ENCODE results near the gene ZBTB40.

DNA sequence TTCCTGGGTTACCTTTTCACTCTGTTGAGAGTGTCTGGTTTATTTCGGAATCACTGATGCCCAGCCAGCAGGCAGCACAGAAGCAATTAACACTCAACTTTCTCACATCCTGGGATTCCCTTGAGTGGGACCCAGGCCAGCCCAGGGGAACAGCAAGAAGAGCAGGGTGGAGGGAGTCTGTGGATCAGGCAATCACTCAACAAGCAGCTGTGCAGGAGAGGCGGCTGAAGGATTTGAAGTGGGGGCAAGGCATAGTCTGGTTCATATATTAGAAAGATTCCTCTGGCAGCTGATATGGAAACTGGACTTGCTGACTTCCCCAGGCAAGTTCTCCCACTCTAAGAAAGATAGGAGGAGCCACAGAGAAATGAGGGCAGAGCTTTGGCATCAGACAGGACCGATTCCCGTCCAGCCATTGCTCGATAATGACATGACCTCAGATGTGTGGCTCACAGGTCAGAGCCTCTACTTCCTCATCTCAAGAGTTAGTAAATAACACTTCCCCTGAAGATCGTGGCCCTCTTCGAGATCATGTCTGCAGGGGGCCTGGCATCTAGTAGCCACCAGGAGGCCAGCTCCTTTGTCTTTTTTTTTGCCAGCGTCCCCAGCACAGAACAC, 124.0 kb downstream of the ZBTB40 start:
- TF ChIP-seq POLR2A (IDR thresholded peaks at IDR 0.05), result no peak
- TF ChIP-seq, protein P1, sequence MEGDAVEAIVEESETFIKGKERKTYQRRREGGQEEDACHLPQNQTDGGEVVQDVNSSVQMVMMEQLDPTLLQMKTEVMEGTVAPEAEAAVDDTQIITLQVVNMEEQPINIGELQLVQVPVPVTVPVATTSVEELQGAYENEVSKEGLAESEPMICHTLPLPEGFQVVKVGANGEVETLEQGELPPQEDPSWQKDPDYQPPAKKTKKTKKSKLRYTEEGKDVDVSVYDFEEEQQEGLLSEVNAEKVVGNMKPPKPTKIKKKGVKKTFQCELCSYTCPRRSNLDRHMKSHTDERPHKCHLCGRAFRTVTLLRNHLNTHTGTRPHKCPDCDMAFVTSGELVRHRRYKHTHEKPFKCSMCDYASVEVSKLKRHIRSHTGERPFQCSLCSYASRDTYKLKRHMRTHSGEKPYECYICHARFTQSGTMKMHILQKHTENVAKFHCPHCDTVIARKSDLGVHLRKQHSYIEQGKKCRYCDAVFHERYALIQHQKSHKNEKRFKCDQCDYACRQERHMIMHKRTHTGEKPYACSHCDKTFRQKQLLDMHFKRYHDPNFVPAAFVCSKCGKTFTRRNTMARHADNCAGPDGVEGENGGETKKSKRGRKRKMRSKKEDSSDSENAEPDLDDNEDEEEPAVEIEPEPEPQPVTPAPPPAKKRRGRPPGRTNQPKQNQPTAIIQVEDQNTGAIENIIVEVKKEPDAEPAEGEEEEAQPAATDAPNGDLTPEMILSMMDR (IDR thresholded peaks at IDR 0.05 in 4 of 5, conservative IDR thresholded peaks at IDR 0.05 in 1 of 5), result no peak

Data from gastrocnemius medialis (tissue), 4 donors.